GM12878 (cell line): ENCODE measurements around the gene LGALS4. TPM values are rescaled to one million over a fixed set of nuclear protein-coding genes. Genes with fewer than 3 reads are reported as not detected.
A peak's percentile ranks its signal among the peaks of the same experiment; 100 is the strongest.

Experiments
- ATF2 ChIP-seq: IDR thresholded peaks from 2 replicates; pipeline ENCODE4 v1.6.1; 2012; ENCODE audit warnings: low read length, inconsistent platforms
- ATF3 ChIP-seq: IDR thresholded peaks from 2 replicates; pipeline ENCODE4 v1.6.1; 2011; ENCODE audit warnings: low read depth, mild to moderate bottlenecking, low read length, moderate library complexity, borderline replicate concordance; ENCODE audit errors: extremely low read depth
- CHD4 ChIP-seq: fragments of 200-600 bp; sonication (generic); IDR thresholded peaks from 2 replicates; pipeline ENCODE4 v1.6.1; 2016; ENCODE audit warnings: mild to moderate bottlenecking
- CTCF ChIP-seq, 3 experiments: IDR thresholded peaks in 2 of 3; conservative IDR thresholded peaks in 1 of 3; 2 replicates each; pipeline ENCODE4 v1.5.1; 2011; ENCODE audit warnings: low read depth in 3 of 3, low read length in 3 of 3, mild to moderate bottlenecking in 3 of 3, control low read depth in 2 of 3, moderate library complexity in 2 of 3, inconsistent platforms in 1 of 3, mixed read lengths in 1 of 3; ENCODE audit not compliant: control insufficient read depth in 2 of 3, insufficient read depth in 1 of 3; ENCODE audit errors: extremely low read depth in 1 of 3
- IRF5 ChIP-seq: fragments of 450-650 bp; IDR thresholded peaks from 2 replicates; pipeline ENCODE4 v1.6.1; 2017; ENCODE audit warnings: borderline replicate concordance
- LARP7 ChIP-seq: fragments of 450-650 bp; IDR thresholded peaks from 2 replicates; pipeline ENCODE4 v1.6.1; 2017; ENCODE audit warnings: mild to moderate bottlenecking
- MLLT1 ChIP-seq: fragments of 450-650 bp; IDR thresholded peaks from 2 replicates; pipeline ENCODE4 v1.6.1; 2016; ENCODE audit warnings: mild to moderate bottlenecking
- NKRF ChIP-seq: fragments of 450-650 bp; conservative IDR thresholded peaks from 2 replicates; pipeline ENCODE4 v1.6.1; 2017; ENCODE audit warnings: mild to moderate bottlenecking, moderate library complexity
- PML ChIP-seq: IDR thresholded peaks from 2 replicates; pipeline ENCODE4 v1.6.1; 2012; ENCODE audit warnings: low read length, inconsistent platforms
- RFX5 ChIP-seq: IDR thresholded peaks from 2 replicates; pipeline ENCODE4 v1.6.1; 2011; ENCODE audit warnings: low read depth, low read length, improper control_type of control experiment
- SKIL ChIP-seq: fragments of 450-650 bp; IDR thresholded peaks from 2 replicates; pipeline ENCODE4 v1.6.1; 2017; ENCODE audit warnings: mild to moderate bottlenecking, low read depth, inconsistent platforms; ENCODE audit not compliant: poor library complexity, severe bottlenecking
- SMAD1 ChIP-seq: fragments of 450-650 bp; IDR thresholded peaks from 2 replicates; pipeline ENCODE4 v1.6.1; 2018; ENCODE audit warnings: mild to moderate bottlenecking, low read depth; ENCODE audit not compliant: partially characterized antibody
- SMC3 ChIP-seq: IDR thresholded peaks from 2 replicates; pipeline ENCODE4 v1.6.1; 2011; ENCODE audit warnings: low read length, improper control_type of control experiment, borderline replicate concordance
- TCF3 ChIP-seq: IDR thresholded peaks from 2 replicates; pipeline ENCODE4 v1.6.1; 2012; ENCODE audit warnings: low read depth, mild to moderate bottlenecking, low read length, borderline replicate concordance; ENCODE audit not compliant: insufficient read depth
- USF1 ChIP-seq: IDR thresholded peaks from 2 replicates; pipeline ENCODE4 v1.6.1; 2011; ENCODE audit warnings: borderline replicate concordance, low read depth, mild to moderate bottlenecking, moderate library complexity, mixed read lengths, low read length; ENCODE audit not compliant: insufficient read depth; ENCODE audit errors: extremely low read length
- ZNF217 ChIP-seq: fragments of 450-650 bp; IDR thresholded peaks from 2 replicates; pipeline ENCODE4 v1.6.1; 2017; ENCODE audit warnings: antibody characterized with exemption, mild to moderate bottlenecking
- ZNF622 ChIP-seq: fragments of 450-650 bp; IDR thresholded peaks from 2 replicates; pipeline ENCODE4 v1.6.1; 2017; ENCODE audit warnings: mild to moderate bottlenecking, inconsistent platforms
- polyA plus RNA-seq, 11 experiments: library from polyadenylated mRNA; depleted of rRNA in 4 of 11; unstranded in 6 of 11; stranded (reverse) in 5 of 11; fragments of >200 nt; fragmentation: Nextera tagmentation in 4 of 11; fragmentation: Illumina TruSeq in 1 of 11; extraction: Ambion mirVana in 4 of 11; extraction: Trizol in 1 of 11; gene quantifications; 1 replicate in 1 of 11; 2 replicates in 10 of 11; pipeline versions ENCODE4 v1.2.1 to v1.2.3, GENCODE V29; 2011 to 2016; ENCODE audit warnings: inconsistent platforms in 2 of 11, missing spikeins in 2 of 11, low read depth in 1 of 11
- total RNA-seq, 4 experiments: library from RNA; depleted of rRNA in 3 of 4; stranded (reverse); fragments of >200 nt in 3 of 4; fragmentation: Illumina TruSeq in 1 of 4; extraction: Trizol in 1 of 4; gene quantifications; 2 replicates each; pipeline versions ENCODE4 v1.2.1 to v1.2.3, GENCODE V29; 2013 to 2021

Gene LGALS4
- total and polyA plus RNA-seq, 10 of the 15 experiments (the other 5 are each of a cell fraction or from before 2014, with no cell fraction given): 0.13 to 2.1 (median 0.26) TPM; not detected in 4

- TF ChIP-seq NKRF (no peak), ZNF217 (no peak), LARP7 (no peak), RFX5 (no peak), SKIL (peak; percentile 91), USF1 (no peak), ATF2 (no peak), ZNF622 (no peak), MLLT1 (no peak), SMAD1 (no peak), CHD4 (no peak), ATF3 (no peak), TCF3 (0 out of 2 replicates have a peak, but pooled peaks have one; percentile 51), CTCF (IDR thresholded peaks at IDR 0.05 in 2 of 3, conservative IDR thresholded peaks at IDR 0.05 in 1 of 3; ENCODE audit: control insufficient read depth in 2 of 3, extremely low read depth in 1 of 3, insufficient read depth in 1 of 3, low read depth in 3 of 3, low read length in 3 of 3) (peak; percentile 28 to 42 (median 33); a peak in 4 of 6 replicates), SMC3 (no peak), IRF5 (no peak), PML (no peak)
Observed at GRCh38 chr19:38849860-38850435, 37.2 kb upstream of the LGALS4 start, which contains the start of gene HNRNPL (continued).
